Testis (tissue), 3 donors: ENCODE results near the gene CCNY. TPM values are rescaled to one million over a fixed set of nuclear protein-coding genes. Genes with fewer than 3 reads are reported as not detected.

ENCODE experiments used
- DNase-seq: peaks from one replicate; pipeline ENCODE4 v3.0.0-alpha.2; 2019
- H3K27ac ChIP-seq, 2 donors: fragments of 200-600 bp; sonication (generic); one replicate each; pipeline ENCODE4 v1.5.1; 2019
- H3K27me3 ChIP-seq: fragments of 200-600 bp; sonication (generic); one replicate; pipeline ENCODE4 v1.5.1; 2019
- H3K36me3 ChIP-seq: fragments of 200-600 bp; sonication (generic); one replicate; pipeline ENCODE4 v1.5.1; 2017; ENCODE audit warnings: low read depth; ENCODE audit errors: missing control alignments
- H3K4me1 ChIP-seq: fragments of 200-600 bp; sonication (generic); one replicate; pipeline ENCODE4 v1.5.1; 2019
- H3K4me3 ChIP-seq, 2 donors: fragments of 200-600 bp; sonication (generic); one replicate each; pipeline ENCODE4 v1.5.1; 2017 to 2019
- H3K9me3 ChIP-seq: fragments of 200-600 bp; sonication (generic); one replicate; pipeline ENCODE4 v1.5.1; 2017
- POLR2A ChIP-seq: fragments of 450-650 bp; IDR thresholded peaks from one replicate; pipeline ENCODE4 v1.6.1; 2017; ENCODE audit warnings: antibody characterized with exemption, mild to moderate bottlenecking, moderate library complexity
- WGBS, 2 donors: methylation state at CpG; one replicate each; pipeline ENCODE4 v1.1.5; 2018; 5-methylcytosine and 5-hydroxymethylcytosine counted together
- intact Hi-C: fragments of 100-400 bp; cut with DNase I; formaldehyde crosslinking; loops from one replicate; pipeline ENCODE4 v1.15.1; 2023; ENCODE audit warnings: low total_unique reads
- polyA plus RNA-seq: library from polyadenylated mRNA; stranded (reverse); fragments of 350-450 nt; fragmentation: Illumina TruSeq; extraction: RNeasy Lipid Tissue Mini Kit (QIAGEN cat#74804); gene quantifications from one replicate; pipeline ENCODE4 v1.2.3, GENCODE V29; 2014; ENCODE audit warnings: low read depth, low replicate concordance; ENCODE audit not compliant: insufficient read depth
- total RNA-seq, 2 donors: library from RNA; depleted of rRNA; stranded (reverse); fragments of >200 nt; gene quantifications; one replicate each; pipeline ENCODE4 v1.2.3, GENCODE V29; 2016
- TF ChIP-seq, protein P1 (sequence below), 3 experiments: fragments of 450-650 bp in 2 of 3; fragments of 200-600 bp in 1 of 3; sonication (generic) in 1 of 3; IDR thresholded peaks; one replicate each; pipeline ENCODE4 v1.5.1; 2016 to 2019; ENCODE audit warnings: antibody characterized with exemption in 3 of 3, mild to moderate bottlenecking in 2 of 3, moderate library complexity in 1 of 3

CCNY gene
- total and polyA plus RNA-seq, 3 donors from 2014 or later, result 103 to 380 (median 132) TPM

DNA sequence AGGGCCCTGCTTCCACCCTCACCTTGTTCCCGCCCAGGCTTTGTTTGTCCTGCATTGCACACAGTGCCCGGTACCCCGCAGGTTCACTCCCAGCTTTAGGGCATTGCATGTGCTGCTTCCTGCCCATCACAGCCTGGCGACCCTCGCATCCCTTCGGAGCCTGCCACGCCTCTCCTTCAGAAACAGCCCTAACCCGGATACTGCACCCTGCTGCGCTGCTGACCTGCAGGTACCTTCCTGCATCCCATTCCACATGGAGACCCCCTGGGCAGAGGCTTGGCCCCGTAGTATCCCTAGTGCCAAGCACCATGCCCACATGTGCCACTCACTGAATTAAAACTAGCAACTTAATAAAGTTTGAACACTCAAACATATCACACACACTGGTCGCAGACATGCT, 249.0 kb downstream of the CCNY start:
- intact Hi-C loops, result no loop called here
- no peak for DNase-seq
- WGBS, 2 donors, result 95% methylated on average over 10 to 11 of the region's 11 CpGs
- Histone ChIP-seq H3K4me3 (no peak overlapping the region), H3K9me3 (no peaks in the 10 kb centered on the region), H3K36me3 (no peaks in the 10 kb centered on the region), H3K27me3 (no peaks in the 10 kb centered on the region), H3K4me1 (no peaks in the 10 kb centered on the region), H3K27ac (no peak overlapping the region)
- TF ChIP-seq, protein P1, sequence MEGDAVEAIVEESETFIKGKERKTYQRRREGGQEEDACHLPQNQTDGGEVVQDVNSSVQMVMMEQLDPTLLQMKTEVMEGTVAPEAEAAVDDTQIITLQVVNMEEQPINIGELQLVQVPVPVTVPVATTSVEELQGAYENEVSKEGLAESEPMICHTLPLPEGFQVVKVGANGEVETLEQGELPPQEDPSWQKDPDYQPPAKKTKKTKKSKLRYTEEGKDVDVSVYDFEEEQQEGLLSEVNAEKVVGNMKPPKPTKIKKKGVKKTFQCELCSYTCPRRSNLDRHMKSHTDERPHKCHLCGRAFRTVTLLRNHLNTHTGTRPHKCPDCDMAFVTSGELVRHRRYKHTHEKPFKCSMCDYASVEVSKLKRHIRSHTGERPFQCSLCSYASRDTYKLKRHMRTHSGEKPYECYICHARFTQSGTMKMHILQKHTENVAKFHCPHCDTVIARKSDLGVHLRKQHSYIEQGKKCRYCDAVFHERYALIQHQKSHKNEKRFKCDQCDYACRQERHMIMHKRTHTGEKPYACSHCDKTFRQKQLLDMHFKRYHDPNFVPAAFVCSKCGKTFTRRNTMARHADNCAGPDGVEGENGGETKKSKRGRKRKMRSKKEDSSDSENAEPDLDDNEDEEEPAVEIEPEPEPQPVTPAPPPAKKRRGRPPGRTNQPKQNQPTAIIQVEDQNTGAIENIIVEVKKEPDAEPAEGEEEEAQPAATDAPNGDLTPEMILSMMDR (IDR thresholded peaks at IDR 0.05), result no peak
- no peak for TF ChIP-seq POLR2A

DNA sequence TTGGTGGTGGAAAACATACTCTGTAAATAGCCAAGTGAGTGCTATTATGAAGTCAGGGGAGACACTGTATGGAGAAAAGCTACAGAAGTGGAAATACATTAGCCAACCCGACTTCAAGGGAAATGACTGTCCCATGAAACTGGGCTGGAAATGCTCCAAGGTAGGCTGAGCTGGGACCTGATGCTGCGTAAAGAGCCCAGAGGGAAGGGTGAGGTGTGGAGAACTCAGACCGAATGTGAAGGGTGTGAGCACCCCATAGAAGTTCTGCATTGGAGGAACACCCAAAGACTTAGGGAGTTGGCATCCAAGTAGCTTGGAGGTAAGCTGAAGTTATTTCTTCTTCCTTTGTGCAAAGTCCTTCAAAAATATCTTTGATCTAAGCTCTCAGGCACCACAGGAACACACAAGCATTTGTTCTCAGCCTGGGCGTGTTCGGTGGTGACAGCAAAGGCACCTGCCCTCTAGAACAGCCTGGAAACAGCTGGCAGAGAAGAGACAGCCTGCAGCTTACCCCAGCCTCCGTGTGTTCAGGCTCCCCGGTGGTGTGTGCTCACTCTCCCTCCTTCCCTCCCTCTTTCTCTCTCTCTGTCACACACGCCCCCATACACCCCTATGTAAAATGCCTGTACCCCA, 249.7 kb downstream of the CCNY start:
- H3K4me3 ChIP-seq, result no peak overlapping the region
- no peaks in the 10 kb centered on the region for H3K9me3 ChIP-seq
- intact Hi-C loops, result no loop called here
- 60 to 75% methylated on average over 8 of the region's 8 CpGs for whole genome bisulfite sequencing, 2 donors
- no peaks in the 10 kb centered on the region for H3K36me3 ChIP-seq
- DNase-seq, result no peak
- no peaks in the 10 kb centered on the region for H3K4me1 ChIP-seq
- no peaks in the 10 kb centered on the region for H3K27me3 ChIP-seq
- H3K27ac ChIP-seq, result no peak overlapping the region
- TF ChIP-seq, protein P1 (IDR thresholded peaks at IDR 0.05), result no peak
- no peak for TF ChIP-seq POLR2A

DNA sequence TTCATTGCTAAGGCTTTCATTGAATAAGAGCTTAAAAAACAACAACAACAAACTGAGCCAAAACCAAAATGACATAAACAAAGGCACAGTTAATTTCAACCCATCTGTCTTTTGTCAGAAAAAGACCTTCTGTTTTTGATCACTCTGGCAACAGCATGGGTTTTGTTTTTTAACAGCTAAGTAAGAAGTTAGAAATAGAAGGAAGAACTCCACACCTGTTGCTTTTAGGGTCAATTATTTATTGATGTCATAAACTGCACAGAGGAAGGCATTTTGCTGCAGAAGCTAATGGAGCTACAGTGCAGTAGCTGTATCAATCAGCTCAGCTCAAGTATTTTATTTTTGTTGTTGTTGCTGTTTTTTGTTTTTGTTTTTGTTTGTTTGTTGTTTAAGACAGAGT, 252.5 kb downstream of the CCNY start:
- no peak overlapping the region for H3K4me3 ChIP-seq
- no peak for TF ChIP-seq POLR2A
- TF ChIP-seq, protein P1 (IDR thresholded peaks at IDR 0.05), result no peak
- no peak overlapping the region for H3K27ac ChIP-seq
- no peaks in the 10 kb centered on the region for H3K9me3 ChIP-seq
- no peaks in the 10 kb centered on the region for H3K4me1 ChIP-seq
- intact Hi-C loops, result no loop called here
- no peaks in the 10 kb centered on the region for H3K36me3 ChIP-seq
- H3K27me3 ChIP-seq, result no peaks in the 10 kb centered on the region
- DNase-seq, result no peak

DNA sequence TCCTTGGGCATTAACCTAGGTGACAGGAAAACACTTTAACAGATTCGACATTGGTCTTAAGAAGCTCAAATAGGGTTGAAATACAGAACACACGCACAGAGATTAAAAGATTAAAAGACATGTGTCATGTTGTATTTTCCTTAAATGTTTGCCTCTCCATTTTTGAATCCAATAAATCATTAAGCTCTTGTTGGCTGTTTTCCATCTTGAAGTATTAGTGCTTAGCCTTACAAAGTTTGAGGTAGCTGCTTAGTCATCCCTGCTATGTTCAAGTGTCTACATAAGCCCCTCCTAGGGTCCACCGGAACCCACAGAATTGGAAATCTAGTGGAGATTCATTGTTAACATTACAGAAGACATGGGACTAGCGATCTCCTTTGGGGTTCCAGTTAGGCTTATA, 256.1 kb downstream of the CCNY start:
- 91 to 96% methylated on average over 4 of the region's 4 CpGs for WGBS, 2 donors
- Histone ChIP-seq H3K27ac (no peak overlapping the region), H3K27me3 (no peaks in the 10 kb centered on the region), H3K9me3 (no peaks in the 10 kb centered on the region), H3K36me3 (no peaks in the 10 kb centered on the region), H3K4me3 (no peak overlapping the region), H3K4me1 (no peaks in the 10 kb centered on the region)
- TF ChIP-seq POLR2A, result no peak
- TF ChIP-seq, protein P1 (IDR thresholded peaks at IDR 0.05), result no peak
- intact Hi-C loops, result no loop called here
- DNase-seq, result no peak
